Measurements from ENCODE around the gene ATRN. TPM values are rescaled to one million over a fixed set of nuclear protein-coding genes. Genes with fewer than 3 reads are reported as not detected.

The ATRN gene
- total RNA-seq, 1 donor from 2014 or later, result 52.0 TPM

GRCh38 chr20:3648951-3649350, 178.1 kb downstream of the ATRN start:
- Mint-ChIP-seq H3K36me3 (ENCODE audit: low read depth) (peaks cover 26% of the 10 kb centered on the region), H3K27me3 (ENCODE audit: low read depth) (no peaks in the 10 kb centered on the region), H3K9me3 (ENCODE audit: low read depth) (peaks cover 5% of the 10 kb centered on the region), H3K4me1 (ENCODE audit: low read depth) (no peaks in the 10 kb centered on the region), H3K4me3 (ENCODE audit: unreplicated experiment) (no peak overlapping the region), H3K27ac (ENCODE audit: unreplicated experiment) (no peak overlapping the region)
- no peak for DNase-seq (ENCODE audit: low spot score)
- TF ChIP-seq CTCF (IDR thresholded peaks at IDR 0.05), result no peak

GRCh38 chr20:3651204-3651962, 180.6 kb downstream of the ATRN start:
- Mint-ChIP-seq H3K4me1 (ENCODE audit: low read depth) (no peaks in the 10 kb centered on the region), H3K27ac (ENCODE audit: unreplicated experiment) (no peak overlapping the region), H3K27me3 (ENCODE audit: low read depth) (no peaks in the 10 kb centered on the region), H3K9me3 (ENCODE audit: low read depth) (peaks cover 5% of the 10 kb centered on the region), H3K4me3 (ENCODE audit: unreplicated experiment) (no peak overlapping the region), H3K36me3 (ENCODE audit: low read depth) (peaks cover 21% of the 10 kb centered on the region)
- DNase-seq (ENCODE audit: low spot score), result no peak
- TF ChIP-seq CTCF (IDR thresholded peaks at IDR 0.05), result no peak

GRCh38 chr20:3652221-3652620, 181.4 kb downstream of the ATRN start:
- H3K27ac Mint-ChIP-seq (ENCODE audit: unreplicated experiment), result no peak overlapping the region
- H3K36me3 Mint-ChIP-seq (ENCODE audit: low read depth), result peaks cover 16% of the 10 kb centered on the region
- DNase-seq (ENCODE audit: low spot score), result no peak

GRCh38 chr20:3652676-3653596, 182.1 kb downstream of the ATRN start:
- Mint-ChIP-seq H3K9me3 (ENCODE audit: low read depth) (peaks cover 5% of the 10 kb centered on the region), H3K36me3 (ENCODE audit: low read depth) (peaks cover 14% of the 10 kb centered on the region), H3K27me3 (ENCODE audit: low read depth) (no peaks in the 10 kb centered on the region), H3K27ac (ENCODE audit: unreplicated experiment) (no peak overlapping the region), H3K4me1 (ENCODE audit: low read depth) (no peaks in the 10 kb centered on the region), H3K4me3 (ENCODE audit: unreplicated experiment) (no peak overlapping the region)
- TF ChIP-seq CTCF (IDR thresholded peaks at IDR 0.05), result no peak
- DNase-seq (ENCODE audit: low spot score), result no peak

More at GRCh38 chr20:3652221-3652620, 181.4 kb downstream of the ATRN start:
- H3K4me3 Mint-ChIP-seq (ENCODE audit: unreplicated experiment), result no peak overlapping the region
- peaks cover 5% of the 10 kb centered on the region for H3K9me3 Mint-ChIP-seq (ENCODE audit: low read depth)
- no peak for TF ChIP-seq CTCF (IDR thresholded peaks at IDR 0.05)
- H3K4me1 Mint-ChIP-seq (ENCODE audit: low read depth), result no peaks in the 10 kb centered on the region
- no peaks in the 10 kb centered on the region for H3K27me3 Mint-ChIP-seq (ENCODE audit: low read depth)

- peaks cover 9% of the 10 kb centered on the region for H3K36me3 Mint-ChIP-seq (ENCODE audit: low read depth)
- peaks cover 5% of the 10 kb centered on the region for H3K9me3 Mint-ChIP-seq (ENCODE audit: low read depth)
- H3K27me3 Mint-ChIP-seq (ENCODE audit: low read depth), result peaks cover 2% of the 10 kb centered on the region
- no peak overlapping the region for H3K27ac Mint-ChIP-seq (ENCODE audit: unreplicated experiment)
- DNase-seq (ENCODE audit: low spot score), result no peak
- H3K4me3 Mint-ChIP-seq (ENCODE audit: unreplicated experiment), result no peak overlapping the region
- H3K4me1 Mint-ChIP-seq (ENCODE audit: low read depth), result no peaks in the 10 kb centered on the region
- no peak for TF ChIP-seq CTCF (IDR thresholded peaks at IDR 0.05)
These were observed 183.1 kb downstream of the ATRN start for GRCh38 chr20:3653921-3654320.
